T-helper 1 cell treated with Interleukin-12 subunit alpha and Interleukin-12 subunit beta and Interleukin-4 antibody, amounts not matched to agents 30 μg/mL and 1 μg/mL, for 36 hours (primary cell): ENCODE data around the gene RPA3.
A peak's percentile ranks its signal among the peaks of the same experiment; 100 is the strongest.
"Not testable (repeated sequence)": the region's sequence is repeated elsewhere in the genome, so short reads cannot be mapped to it uniquely, and the experiment has no call there.

ENCODE experiments used
- H3K27ac Mint-ChIP-seq: one replicate; pipeline ENCODE4 v1.8.0; 2021; ENCODE audit warnings: mild to moderate bottlenecking, mixed read lengths
- H3K27me3 Mint-ChIP-seq: one replicate; pipeline ENCODE4 v1.8.0; 2021; ENCODE audit warnings: low read depth, mixed read lengths
- H3K36me3 Mint-ChIP-seq: one replicate; pipeline ENCODE4 v1.8.0; 2021; ENCODE audit warnings: low read depth, mixed read lengths
- H3K4me1 Mint-ChIP-seq: one replicate; pipeline ENCODE4 v1.8.0; 2021; ENCODE audit warnings: low read depth, mixed read lengths
- H3K4me3 Mint-ChIP-seq: one replicate; pipeline ENCODE4 v1.8.0; 2021; ENCODE audit warnings: mild to moderate bottlenecking, moderate library complexity, mixed read lengths
- H3K9me3 Mint-ChIP-seq: one replicate; pipeline ENCODE4 v1.8.0; 2021; ENCODE audit warnings: mixed read lengths

Gene RPA3

DNA sequence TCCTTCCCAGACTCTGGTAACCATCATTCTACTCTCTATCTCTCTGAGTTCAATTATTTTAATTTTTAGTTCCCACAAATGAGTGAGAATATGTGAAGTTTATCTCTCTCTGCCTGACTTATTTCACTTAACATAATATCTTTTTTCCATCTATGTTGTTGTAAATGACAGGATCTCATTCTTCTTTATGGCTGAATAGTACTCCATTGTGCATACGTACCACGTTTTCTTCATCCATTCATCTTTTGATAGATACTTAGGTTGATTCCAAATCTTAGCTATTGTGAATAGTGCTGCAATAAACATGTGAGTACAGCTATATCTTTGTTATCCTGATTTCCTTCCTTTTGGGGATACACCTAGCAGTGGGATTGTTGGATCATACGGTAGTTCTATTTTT, 23.9 kb downstream of the RPA3 start:
- peaks cover 9% of the 10 kb centered on the region for H3K4me1 Mint-ChIP-seq
- peaks cover 5% of the 10 kb centered on the region for H3K9me3 Mint-ChIP-seq
- H3K4me3 Mint-ChIP-seq = no peak overlapping the region
- no peaks in the 10 kb centered on the region for H3K27me3 Mint-ChIP-seq
- H3K27ac Mint-ChIP-seq = no peak overlapping the region
- H3K36me3 Mint-ChIP-seq = peaks cover 10% of the 10 kb centered on the region

DNA sequence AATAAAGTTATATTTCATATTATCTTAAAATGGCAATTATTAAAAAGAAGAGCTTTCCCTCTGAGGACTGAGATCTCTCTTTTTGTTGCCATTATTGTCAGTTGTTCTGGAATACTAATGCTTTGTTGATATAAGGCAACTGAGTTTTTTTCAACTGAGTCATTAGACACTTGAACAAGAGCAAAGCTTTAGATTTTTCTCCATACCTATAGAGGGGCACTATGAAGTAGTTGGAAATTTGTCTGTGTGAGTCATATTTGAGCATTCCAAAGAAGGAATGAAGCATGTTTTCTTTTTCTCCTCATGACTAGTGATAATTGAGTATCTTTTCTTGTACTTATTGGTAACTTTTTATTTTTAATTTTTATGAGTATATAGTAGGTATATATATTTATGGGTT, 24.5 kb downstream of the RPA3 start:
- H3K4me3 Mint-ChIP-seq = no peak overlapping the region

DNA sequence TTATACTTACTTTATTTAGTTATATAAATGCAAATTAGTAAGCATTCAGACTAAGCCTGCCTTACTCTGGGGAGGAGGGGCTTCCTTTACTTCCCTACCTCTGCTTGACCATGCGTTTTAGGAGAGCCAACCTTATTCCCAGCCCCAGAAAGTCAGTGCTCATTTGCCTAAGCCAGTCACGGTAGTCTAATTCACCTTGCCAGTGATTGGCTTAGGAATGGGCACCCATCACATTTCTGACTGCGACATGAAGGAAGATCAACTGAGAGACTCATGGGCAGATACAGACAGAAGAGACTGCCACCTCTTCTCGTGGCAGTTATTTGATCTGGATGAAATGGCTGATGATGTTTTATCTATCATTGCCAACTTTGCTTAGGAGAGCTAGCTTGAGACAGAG, 29.5 kb downstream of the RPA3 start:
- Mint-ChIP-seq H3K27ac (no peak overlapping the region), H3K4me1 (peaks cover 6% of the 10 kb centered on the region), H3K9me3 (no peaks in the 10 kb centered on the region), H3K27me3 (no peaks in the 10 kb centered on the region), H3K36me3 (no peaks in the 10 kb centered on the region), H3K4me3 (no peak overlapping the region)

More for the DNA sequence above, 24.5 kb downstream of the RPA3 start:
- peaks cover 7% of the 10 kb centered on the region for H3K4me1 Mint-ChIP-seq
- peaks cover 5% of the 10 kb centered on the region for H3K9me3 Mint-ChIP-seq
- no peaks in the 10 kb centered on the region for H3K27me3 Mint-ChIP-seq
- H3K36me3 Mint-ChIP-seq = peaks cover 10% of the 10 kb centered on the region
- no peak overlapping the region for H3K27ac Mint-ChIP-seq

DNA sequence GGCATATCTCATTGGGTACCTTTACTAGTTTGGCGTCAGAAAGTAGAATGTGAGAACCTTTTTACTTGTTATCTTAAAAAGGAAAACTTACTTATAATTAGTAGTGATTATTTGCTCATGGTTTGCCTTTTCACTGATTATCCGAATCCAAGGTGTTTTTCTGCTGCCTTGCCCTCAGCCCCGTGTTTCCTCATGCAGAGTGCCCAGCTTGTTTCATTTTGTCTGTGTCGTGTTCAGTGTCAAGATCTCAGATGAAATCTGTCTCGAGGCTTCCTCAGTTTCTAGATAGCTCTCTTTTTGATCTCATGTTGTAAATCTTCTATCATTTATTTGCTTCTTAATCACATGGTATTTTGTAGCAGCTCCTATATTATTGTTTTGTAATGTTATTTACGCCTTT, 30.1 kb downstream of the RPA3 start:
- no peaks in the 10 kb centered on the region for H3K9me3 Mint-ChIP-seq
- no peaks in the 10 kb centered on the region for H3K27me3 Mint-ChIP-seq
- H3K4me3 Mint-ChIP-seq = no peak overlapping the region
- no peaks in the 10 kb centered on the region for H3K36me3 Mint-ChIP-seq
- H3K4me1 Mint-ChIP-seq = peaks cover 6% of the 10 kb centered on the region
- H3K27ac Mint-ChIP-seq = no peak overlapping the region

DNA sequence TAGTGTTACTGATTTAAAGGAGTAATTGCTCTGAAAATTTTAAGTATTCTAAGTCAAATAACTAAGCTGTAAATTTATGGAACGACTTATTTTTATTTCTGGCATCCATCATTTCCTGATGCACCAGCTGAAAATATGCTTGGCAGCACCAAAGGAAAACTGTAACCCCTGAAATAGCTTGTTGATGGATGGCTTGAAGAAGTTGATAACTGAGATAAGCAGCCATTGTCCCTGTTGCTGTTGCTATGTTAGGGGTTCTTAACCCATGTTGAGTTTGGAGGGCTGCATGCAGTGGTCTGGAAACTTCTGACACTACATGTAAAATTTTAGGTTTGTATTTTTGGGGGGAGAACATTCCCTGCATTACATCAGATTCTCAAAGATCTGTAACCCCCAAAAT, 30.6 kb downstream of the RPA3 start:
- Mint-ChIP-seq H3K27me3 (no peaks in the 10 kb centered on the region), H3K4me1 (peaks cover 10% of the 10 kb centered on the region), H3K4me3 (no peak overlapping the region), H3K9me3 (no peaks in the 10 kb centered on the region), H3K27ac (no peak overlapping the region), H3K36me3 (no peaks in the 10 kb centered on the region)

DNA sequence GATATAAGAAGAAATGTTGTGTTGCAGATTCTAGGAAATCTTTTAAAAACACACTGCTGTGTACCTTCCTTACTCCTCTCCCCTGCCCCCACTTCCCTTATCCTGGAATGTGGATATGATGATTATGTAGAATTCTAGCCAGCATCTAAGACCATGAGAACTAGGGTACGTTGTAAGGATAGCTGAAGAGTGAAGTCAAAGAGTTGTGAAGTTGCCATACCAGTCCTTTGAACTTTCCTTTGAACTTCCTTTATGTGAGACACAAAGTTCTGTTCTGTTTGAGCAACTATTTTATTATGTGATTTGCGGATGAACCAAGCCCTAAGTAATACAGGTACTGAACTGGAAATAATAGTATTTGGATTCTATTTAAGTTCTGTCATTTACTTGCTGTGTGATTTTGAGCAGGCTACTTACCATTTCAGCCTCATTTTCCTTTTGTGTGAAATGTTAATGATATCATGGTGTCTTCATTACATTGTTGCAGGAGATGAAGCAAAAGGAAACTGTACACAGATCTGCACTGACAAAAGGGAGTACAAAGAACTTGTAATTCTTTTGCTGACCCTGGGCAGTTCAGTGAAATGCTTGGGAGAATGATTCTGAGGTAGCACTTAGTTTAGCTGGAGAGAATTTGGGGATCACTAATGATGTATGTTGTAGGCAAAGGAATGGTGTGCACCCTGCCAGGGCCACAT, 31.4 kb downstream of the RPA3 start:
- Mint-ChIP-seq H3K4me1 (peaks cover 10% of the 10 kb centered on the region), H3K4me3 (no peak overlapping the region), H3K9me3 (no peaks in the 10 kb centered on the region), H3K27me3 (no peaks in the 10 kb centered on the region), H3K36me3 (no peaks in the 10 kb centered on the region), H3K27ac (no peak overlapping the region)

DNA sequence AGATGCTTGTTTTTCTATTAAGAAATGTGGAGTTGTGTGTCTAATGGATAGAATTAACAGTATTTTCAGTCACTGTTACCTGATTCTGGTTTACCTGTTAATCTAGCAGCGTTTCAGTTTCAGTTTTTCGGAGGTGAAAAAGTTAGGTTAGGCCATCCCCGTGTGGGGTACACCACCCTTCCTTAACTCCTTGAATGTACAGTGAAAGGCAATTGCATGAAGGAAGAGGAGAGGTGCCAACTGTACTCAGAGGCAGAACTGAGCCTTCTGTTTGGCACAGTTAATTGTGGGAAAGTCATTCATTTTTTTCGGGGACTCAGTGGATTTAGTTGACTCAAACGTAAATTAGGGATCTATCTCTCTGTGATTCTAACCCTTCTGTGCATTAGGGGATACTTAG, 35.5 kb downstream of the RPA3 start:
- H3K36me3 Mint-ChIP-seq = peaks cover 2% of the 10 kb centered on the region
- no peak overlapping the region for H3K27ac Mint-ChIP-seq
- peaks cover 2% of the 10 kb centered on the region for H3K9me3 Mint-ChIP-seq
- H3K27me3 Mint-ChIP-seq = no peaks in the 10 kb centered on the region
- no peak overlapping the region for H3K4me3 Mint-ChIP-seq
- H3K4me1 Mint-ChIP-seq = peaks cover 19% of the 10 kb centered on the region

DNA sequence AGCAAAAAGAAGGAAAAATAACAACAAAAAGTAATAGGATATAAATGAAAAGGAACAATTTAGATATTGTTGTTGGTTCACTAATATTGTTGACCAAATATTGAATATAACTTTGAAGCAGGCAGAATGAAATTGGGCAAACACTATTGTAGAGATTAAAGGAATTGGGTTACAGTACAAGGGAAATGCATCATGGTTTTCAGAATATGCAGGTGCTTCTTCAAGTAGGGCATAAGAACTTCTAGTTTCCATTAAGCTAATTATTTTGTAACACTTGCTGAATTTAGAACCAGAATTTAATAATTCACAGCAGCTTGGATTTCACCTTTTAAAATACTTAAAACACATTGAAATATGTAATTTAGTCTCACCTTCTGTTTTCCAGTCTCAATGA, 36.5 kb downstream of the RPA3 start:
- Mint-ChIP-seq H3K27ac (no peak overlapping the region), H3K36me3 (peaks cover 6% of the 10 kb centered on the region), H3K4me1 (peaks cover 19% of the 10 kb centered on the region), H3K4me3 (no peak overlapping the region), H3K9me3 (peaks cover 4% of the 10 kb centered on the region), H3K27me3 (no peaks in the 10 kb centered on the region)

DNA sequence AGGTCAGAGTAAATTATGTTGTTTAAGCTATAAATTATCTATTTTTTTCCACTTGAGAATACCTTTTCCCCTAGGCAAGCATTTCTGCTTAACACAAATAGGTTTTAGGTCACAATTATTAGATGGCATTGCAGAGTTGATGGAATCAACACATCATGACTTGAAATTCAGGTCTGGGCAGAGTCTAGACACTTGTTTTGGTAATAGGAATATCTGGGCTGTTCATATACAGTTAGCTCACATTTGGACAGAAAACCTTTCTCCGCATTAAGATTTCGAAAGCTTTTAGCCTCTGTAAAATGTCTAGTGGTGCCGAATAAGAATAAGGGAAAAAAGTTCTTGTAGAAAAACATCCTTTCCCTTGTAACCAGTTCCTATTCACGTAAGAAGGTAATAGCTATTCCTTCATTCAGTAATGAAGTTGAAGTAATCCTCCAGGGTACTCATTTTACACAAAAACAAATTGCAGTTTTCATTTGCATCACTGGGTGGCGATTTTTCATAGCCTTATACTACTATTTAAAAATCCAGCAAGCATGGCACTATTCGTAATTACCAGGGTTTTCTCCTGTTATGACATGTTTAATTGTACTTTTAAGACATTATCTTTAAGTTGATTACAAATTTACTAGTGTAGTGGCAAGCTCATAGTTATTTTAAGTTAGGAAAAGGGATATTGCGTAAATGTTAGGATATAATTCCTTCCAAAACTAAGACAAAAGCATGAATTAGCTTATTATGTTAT, 37.0 kb downstream of the RPA3 start:
- H3K27ac Mint-ChIP-seq = no peak overlapping the region
- no peak overlapping the region for H3K4me3 Mint-ChIP-seq
- peaks cover 4% of the 10 kb centered on the region for H3K9me3 Mint-ChIP-seq
- peaks cover 15% of the 10 kb centered on the region for H3K4me1 Mint-ChIP-seq
- no peaks in the 10 kb centered on the region for H3K27me3 Mint-ChIP-seq
- H3K36me3 Mint-ChIP-seq = peaks cover 6% of the 10 kb centered on the region

DNA sequence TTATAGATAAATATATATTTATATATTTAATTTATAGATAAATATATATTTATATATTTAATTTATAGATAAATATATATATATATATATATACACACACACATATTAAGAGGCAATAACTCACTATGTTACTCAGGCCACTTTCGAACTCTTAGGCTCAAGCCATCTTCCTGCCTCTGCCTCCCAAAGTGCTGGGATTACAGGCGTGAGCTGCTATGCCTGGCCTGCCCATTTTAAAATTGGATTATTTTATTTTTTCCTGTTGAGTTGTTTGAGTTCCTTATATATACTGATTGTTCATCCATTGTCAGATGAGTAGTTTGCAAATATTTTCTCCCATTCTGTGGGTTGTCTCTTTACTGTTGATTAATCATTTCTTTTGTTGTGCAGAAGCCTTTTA, 38.8 kb downstream of the RPA3 start:
- Mint-ChIP-seq H3K36me3 (peaks cover 11% of the 10 kb centered on the region), H3K4me1 (peaks cover 17% of the 10 kb centered on the region)
- not testable (repeated sequence) for H3K27ac Mint-ChIP-seq, H3K27me3 Mint-ChIP-seq, H3K9me3 Mint-ChIP-seq, H3K4me3 Mint-ChIP-seq

DNA sequence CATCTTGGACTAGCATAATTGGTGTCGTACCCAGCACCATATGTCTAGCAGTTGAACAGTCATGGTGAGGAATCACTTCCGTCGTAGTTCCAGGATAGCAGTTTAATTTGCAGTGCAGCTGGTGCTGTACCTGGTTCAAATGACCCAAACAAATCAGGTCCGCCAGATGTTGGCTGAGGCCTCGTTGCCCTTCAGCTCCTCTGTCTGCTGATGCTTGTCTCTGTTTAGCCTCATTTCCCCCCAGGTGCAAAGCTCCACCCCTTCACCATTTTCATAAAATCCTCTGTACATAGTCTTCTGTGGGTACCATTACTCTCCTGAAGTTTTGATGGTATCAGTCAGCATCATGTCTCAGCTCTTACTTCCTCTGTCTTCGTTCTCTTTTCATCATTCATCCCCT, 42.7 kb downstream of the RPA3 start:
- Mint-ChIP-seq H3K36me3 (peaks cover 22% of the 10 kb centered on the region), H3K27me3 (no peaks in the 10 kb centered on the region), H3K4me3 (no peak overlapping the region), H3K9me3 (peaks cover 8% of the 10 kb centered on the region), H3K27ac (no peak overlapping the region), H3K4me1 (peaks cover 23% of the 10 kb centered on the region)

DNA sequence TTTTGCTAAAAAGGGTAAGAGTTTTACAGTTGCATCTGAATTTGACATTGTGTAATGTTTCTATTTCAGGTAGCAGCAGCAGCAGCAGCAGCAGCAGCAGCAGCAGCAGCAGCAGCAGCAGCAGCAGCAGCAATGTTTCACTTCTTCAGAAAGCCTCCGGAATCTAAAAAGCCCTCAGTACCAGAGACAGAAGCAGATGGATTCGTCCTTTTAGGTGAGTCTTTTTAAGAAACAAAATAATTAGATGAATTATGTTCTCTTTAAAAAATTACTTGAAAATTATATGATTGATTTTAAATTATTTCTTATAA, 45.2 kb downstream of the RPA3 start:
- peaks cover 22% of the 10 kb centered on the region for H3K4me1 Mint-ChIP-seq
- H3K36me3 Mint-ChIP-seq = peaks cover 22% of the 10 kb centered on the region
- H3K27me3 Mint-ChIP-seq = no peaks in the 10 kb centered on the region
- peak overlapping the region; percentile 13 for H3K4me3 Mint-ChIP-seq
- peaks cover 16% of the 10 kb centered on the region for H3K9me3 Mint-ChIP-seq
- no peak overlapping the region for H3K27ac Mint-ChIP-seq

DNA sequence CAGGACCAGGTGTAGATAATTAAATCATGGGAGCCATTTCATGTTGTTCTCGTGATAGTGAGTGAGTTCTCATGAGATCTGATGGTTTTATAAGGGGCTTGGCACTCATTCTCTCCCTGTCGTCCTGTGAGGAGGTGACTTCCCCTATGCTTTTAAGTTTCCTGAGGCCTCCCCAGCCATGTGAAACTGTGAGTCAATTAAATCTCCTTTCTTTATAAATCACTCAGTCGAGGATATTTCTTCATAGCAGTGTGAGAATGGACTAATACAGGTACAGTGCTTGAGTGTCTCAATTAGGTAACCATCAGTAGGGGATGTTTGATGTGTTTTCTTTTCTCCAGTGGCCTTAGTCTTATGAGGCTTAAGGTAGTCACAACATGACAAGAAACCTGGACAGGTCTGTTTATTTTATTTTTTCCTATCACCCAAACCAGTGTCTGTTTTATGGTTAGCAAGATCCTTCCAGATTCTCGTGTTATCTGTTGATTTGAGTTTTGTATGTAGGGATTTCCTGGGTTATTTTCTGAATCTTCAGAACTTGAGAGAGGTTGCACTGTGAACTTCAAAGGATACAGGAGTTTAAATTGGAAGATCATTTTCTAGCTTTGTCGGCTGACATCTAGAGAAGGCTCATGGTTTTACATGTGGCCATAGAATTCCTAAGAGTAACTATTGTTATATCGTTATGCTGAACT, 45.7 kb downstream of the RPA3 start:
- H3K4me3 Mint-ChIP-seq = peak overlapping the region; percentile 13
- peaks cover 19% of the 10 kb centered on the region for H3K36me3 Mint-ChIP-seq
- peaks cover 12% of the 10 kb centered on the region for H3K9me3 Mint-ChIP-seq
- peaks cover 22% of the 10 kb centered on the region for H3K4me1 Mint-ChIP-seq
- H3K27ac Mint-ChIP-seq = no peak overlapping the region
- H3K27me3 Mint-ChIP-seq = no peaks in the 10 kb centered on the region

DNA sequence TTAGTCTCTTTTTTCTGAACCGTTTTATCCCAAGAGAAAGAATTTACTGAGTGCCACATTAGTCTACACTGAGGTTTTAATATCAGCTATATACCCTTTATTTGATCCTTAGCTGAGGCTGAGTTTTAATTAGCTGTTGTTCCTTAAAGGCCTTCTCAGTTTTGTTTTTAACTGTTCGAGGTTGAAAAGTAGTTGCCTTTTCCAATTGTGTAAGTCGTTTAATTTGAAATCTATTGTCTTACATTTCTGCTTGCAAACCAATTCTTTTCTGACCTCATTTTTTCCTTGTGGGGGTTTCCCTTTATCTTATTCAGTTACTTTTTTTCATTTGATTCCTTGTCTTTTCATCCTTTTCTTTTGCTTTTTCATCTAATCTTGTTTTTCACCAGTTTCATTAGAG, 47.0 kb downstream of the RPA3 start:
- H3K27ac Mint-ChIP-seq = no peak overlapping the region
- peaks cover 16% of the 10 kb centered on the region for H3K36me3 Mint-ChIP-seq
- no peak overlapping the region for H3K4me3 Mint-ChIP-seq
- no peaks in the 10 kb centered on the region for H3K27me3 Mint-ChIP-seq
- peaks cover 12% of the 10 kb centered on the region for H3K9me3 Mint-ChIP-seq
- peaks cover 22% of the 10 kb centered on the region for H3K4me1 Mint-ChIP-seq

DNA sequence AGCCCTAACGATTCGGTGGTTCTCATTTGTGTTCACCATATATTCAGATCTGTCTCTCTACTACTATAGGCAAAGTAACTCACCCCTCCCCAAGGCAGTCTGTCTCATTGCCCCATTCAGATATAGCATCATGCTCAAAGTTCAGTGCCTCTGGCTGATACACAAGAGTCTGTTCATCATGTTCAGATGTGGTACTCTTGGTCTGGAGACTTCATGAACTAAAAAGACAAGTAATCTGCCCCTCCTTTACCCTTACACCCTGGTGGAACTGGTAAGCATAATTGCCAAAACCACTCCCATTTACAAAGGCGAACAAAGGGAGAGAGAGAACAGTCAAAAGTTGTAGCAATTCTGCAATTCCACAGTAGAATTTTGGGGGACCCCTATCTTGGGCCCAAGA, 47.9 kb downstream of the RPA3 start:
- Mint-ChIP-seq H3K4me3 (no peak overlapping the region), H3K27me3 (no peaks in the 10 kb centered on the region), H3K36me3 (peaks cover 11% of the 10 kb centered on the region), H3K27ac (no peak overlapping the region), H3K9me3 (peaks cover 12% of the 10 kb centered on the region), H3K4me1 (peaks cover 18% of the 10 kb centered on the region)
